Measurements from ENCODE around the gene TOR3A. TPM values are rescaled to one million over a fixed set of nuclear protein-coding genes. Genes with fewer than 3 reads are reported as not detected.

TOR3A gene
- total and polyA plus RNA-seq, 2 of the 8 experiments (the other 6 are each of a cell fraction or from before 2014, with no cell fraction given), result 15.3 to 21.4 TPM

- TF ChIP-seq SIN3A (conservative IDR thresholded peaks at IDR 0.05 in 1 of 2, IDR thresholded peaks at IDR 0.05 in 1 of 2; ENCODE audit: low read depth in 1 of 2, low read length in 2 of 2) (no peak), ASH2L (IDR thresholded peaks at IDR 0.05; ENCODE audit: low read length) (no peak)
These were observed 59.9 kb downstream of the TOR3A start (continued) for GRCh38 chr1:179141592-179142251.

All from H1 (cell line).